GM19240 (cell line): Measurements from ENCODE around the gene TPD52L2.
"Not testable (repeated sequence)": the region's sequence is repeated elsewhere in the genome, so short reads cannot be mapped to it uniquely, and the experiment has no call there.

Source experiments
- DNase-seq: peaks from one replicate; pipeline ENCODE4 v3.0.0; 2011; ENCODE audit warnings: low spot score; ENCODE audit not compliant: insufficient read length

Gene TPD52L2

DNA sequence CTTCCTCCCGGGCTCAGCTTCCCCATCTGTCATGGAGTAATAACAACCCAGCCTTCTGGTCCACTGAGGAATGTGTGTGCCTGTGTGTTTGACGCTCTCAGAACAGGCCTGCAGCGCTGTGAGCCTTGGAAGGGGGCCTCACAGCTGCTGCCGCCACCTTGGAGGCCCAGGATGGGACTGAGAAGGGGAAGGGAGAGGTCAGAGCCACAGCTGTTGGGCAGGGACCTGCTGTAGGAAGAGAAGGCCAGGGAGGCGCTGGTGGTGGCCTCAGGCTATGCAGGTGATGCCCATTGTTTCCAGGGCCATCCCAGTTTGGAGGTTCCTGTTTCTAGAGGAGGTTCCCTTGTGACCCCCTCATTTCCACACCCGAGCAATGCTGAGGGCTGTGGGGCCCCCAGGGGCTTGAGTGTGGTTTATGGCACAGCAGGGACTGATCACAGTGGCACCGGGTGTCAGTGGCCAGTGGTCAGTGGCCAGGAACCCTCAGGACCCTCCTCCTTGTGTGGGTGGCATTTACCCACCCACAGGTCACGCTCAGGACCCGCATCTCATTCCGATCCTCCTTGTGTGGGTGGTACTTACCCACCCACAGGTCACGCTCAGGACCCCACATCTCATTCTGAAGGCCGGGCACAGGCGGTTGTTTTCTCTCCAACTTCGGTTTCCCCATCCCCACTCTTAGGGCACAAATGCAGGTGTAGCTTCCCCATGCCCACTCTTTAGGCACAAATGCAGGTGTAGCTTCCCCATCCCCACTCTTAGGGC lies 14.0 kb downstream of the TPD52L2 start:
- DNase-seq, result no peak

- not testable (repeated sequence) for DNase-seq
Measured at GRCh38 chr20:63880901-63881300, 15.8 kb downstream of the TPD52L2 start.

DNA sequence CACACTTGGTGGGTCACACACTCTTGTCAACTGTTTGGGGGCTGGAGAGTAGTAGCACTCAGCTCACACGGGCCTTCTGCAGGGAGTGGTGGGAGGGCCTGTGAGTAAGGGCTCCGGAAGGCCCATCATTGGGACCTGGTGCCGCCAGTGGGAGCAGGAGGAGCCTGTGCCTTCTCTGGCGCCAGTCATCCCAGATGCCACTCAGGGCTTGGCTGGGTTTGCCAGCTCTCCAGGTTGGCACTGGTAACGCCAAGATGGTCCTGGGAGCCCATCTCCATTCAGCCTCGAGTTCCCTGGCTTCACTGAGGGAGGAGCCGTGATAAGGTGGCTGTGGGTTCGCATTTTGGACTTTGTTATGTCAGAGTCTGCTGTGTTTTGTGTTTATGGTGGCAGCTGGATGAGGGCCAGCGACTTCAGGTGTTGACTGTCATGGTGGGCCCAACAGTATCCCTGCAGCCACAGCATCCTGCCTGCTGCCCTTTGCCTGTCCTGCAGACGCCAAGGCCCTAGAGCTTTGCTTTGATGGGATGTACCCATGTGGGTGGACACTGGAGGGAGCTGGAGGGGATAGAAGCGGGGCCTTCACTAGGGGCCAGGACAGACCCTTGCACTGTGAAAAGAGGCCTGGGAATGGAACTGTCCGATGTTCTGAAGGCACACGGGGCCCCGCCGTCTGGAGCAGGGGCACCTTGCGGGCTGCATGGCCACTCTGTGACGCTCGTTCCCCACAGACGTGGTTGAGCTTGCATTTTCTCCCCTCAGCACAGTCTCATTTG lies 16.6 kb downstream of the TPD52L2 start:
- no peak for DNase-seq

- no peak for DNase-seq
Measured at GRCh38 chr20:63882257-63883200, 17.5 kb downstream of the TPD52L2 start.

DNA sequence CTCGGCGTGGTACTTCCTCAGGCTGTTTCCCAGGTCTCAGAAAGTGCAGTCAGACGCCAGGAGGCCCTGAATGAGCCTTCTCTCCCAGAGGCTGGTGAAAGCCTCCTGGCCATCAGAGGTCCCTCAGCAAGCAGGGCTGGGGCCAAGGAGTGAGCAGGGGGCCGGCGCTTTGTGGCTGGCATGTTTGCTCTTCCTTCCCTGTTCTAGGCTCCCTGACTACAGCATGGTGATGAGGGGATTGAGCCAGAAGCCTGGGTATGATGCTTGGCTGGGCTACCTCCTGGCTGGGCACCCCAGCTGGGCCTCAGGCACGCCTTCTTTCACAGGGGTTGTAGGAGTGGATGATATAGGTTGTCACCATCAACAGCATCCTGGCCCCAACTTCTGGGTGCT lies 18.1 kb downstream of the TPD52L2 start:
- no peak for DNase-seq

DNA sequence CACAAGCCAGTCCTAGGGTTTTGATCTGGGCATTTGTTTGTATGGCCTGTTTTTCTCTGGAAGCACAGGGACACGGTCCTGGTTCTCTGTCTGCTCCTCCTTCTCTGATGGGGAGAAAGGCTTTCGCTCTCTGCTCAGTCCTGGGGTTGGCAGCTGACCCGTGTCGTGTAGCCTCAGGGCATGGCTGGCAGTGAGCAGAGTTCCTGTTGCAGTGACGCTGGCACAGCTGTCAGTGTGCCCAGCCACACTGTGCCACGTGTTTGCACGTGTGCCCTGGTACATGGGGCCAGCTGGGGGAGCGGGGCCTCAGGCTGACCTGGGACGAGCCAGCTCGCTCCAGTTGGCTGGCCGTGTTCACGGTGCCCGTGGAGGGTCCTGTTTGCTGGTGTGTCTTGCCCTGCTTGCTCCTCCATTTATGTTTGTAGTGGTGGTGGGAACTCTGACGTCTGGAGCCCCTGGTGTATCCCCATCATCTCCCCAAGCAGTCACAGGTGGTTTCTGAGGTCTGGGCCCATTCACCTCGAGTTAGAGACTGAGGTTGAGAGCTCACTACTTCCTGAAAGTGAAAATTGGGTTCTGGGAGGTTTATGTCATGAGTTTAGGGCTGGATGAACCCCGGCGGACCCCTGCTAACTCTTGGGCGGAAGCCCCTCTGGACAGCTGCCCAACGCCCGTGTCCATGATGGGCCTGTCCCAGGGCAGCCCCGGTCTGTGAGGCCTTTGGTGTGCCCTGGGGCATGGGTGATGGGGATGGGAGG lies 19.6 kb downstream of the TPD52L2 start:
- DNase-seq, result no peak

- no peak for DNase-seq
Measured at GRCh38 chr20:63885264-63886053, 20.4 kb downstream of the TPD52L2 start.

DNA sequence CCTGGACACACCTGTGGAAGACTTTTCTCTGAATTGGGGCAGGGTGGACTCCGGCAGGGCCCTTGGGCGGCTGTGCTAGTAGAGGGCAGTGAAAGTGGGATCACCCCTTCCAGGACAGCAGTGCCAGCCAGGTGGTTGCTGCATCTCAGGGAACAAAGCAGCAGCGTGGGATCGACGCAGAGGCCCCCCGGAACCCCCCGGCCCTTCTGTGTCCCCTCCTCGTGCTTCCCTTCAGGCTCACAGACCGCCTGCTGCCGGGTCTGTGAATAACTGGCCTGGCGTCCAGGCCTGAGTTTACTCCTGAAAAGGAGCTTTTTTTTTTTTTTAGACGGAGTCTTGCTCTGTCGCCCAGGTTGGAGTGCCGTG lies 21.0 kb downstream of the TPD52L2 start:
- DNase-seq, result no peak

DNA sequence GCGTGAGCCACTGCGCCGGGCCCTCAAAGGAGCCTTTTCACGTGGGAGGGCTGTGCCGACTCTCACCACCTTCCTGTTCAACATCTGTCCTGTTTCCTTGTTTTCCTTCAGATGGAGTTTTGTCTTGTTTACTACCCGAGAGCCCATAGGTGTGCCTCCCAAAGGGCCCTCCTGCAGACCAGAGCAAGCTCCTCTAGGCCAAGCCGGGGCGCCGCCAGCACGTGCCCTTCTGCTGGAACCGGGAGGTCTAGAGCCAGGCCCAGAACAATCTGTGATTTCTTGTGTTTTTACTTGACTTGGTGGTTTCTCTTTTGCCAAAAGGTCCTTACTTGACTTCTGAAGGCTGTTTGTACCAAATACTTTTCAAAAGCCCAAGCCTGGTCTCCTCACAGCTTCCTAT lies 21.9 kb downstream of the TPD52L2 start:
- DNase-seq, result no peak

GRCh38 chr20:63889241-63890200 lies 24.5 kb downstream of the TPD52L2 start:
- DNase-seq, result no peak

- DNase-seq, result no peak
Measured at GRCh38 chr20:63890201-63890576, 25.1 kb downstream of the TPD52L2 start.

GRCh38 chr20:63890616-63891015 lies 25.5 kb downstream of the TPD52L2 start:
- no peak for DNase-seq

- DNase-seq, result no peak
Measured at GRCh38 chr20:63891061-63892002, 26.3 kb downstream of the TPD52L2 start.

DNA sequence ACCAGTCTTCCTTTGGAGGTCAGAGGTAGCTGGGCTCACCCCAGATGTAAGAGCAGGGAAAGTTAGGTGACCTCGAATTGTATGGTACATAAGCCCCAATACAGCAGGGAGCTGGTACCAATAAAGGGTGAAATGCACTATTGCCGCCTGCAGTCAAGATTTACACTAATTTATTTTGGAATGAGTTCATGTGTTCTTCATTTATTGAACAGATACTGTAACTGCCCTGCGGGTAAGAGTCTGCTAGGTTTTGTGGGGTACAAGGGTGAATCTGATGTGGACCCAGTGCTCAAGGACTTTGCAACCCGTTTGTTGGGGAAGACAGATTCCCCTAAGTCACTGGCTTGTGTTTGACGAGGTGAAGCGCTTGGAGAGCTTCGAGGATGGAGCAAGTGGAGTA lies 27.3 kb downstream of the TPD52L2 start:
- DNase-seq, result no peak

- DNase-seq, result no peak
Measured at GRCh38 chr20:63893999-63894357, 28.9 kb downstream of the TPD52L2 start.

DNA sequence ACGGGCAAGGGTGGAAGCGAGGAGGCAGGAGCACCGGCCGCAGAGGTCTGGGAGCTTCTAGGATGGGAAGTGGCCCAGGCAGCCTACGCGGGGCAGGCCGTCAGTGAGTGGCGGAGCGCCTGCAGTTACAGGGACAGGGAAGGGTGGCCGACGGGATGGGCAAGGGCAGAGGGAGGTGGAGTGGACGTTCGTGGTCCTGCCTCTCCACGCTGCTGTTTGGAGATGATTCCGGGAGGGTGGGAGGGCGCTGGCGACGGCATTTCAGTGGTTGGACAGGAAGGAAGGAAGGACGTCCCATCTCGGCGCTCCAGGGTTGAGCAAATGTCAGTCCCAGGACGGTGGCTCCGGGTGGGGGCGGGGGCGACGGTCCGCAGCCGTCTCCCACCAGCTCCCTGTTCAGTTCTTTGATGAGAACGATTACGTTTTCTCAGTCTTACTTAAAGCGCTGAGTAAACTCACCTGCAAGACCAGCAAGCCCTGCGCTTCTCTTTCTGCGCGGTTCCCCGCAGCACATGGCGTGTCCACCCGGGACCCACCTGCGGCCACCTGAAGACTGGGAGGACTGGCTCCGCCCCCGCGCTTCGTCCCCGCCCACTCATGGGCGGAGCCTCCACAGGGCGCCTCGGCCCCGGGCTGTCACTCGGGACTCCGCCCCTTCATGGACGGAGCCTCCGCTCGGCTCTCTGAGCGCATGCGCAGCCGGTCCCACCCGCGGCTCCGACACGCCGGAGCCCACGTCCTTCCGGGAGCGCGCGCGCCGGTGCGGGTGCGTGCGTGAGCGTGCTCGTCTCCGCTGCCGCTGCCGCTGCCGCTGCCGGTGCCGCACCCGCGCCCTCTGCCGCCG lies 29.5 kb downstream of the TPD52L2 start, which contains the start of gene DNAJC5:
DNAJC5 (plus strand) TSS at position 769 of the 844 bp plus-strand sequence. CDS start 33,220 bp downstream, outside the sequence.
- peak; percentile 100 for DNase-seq
